CD4-positive, alpha-beta T cell treated with Interleukin-17A for 1 hour (primary cell): ENCODE data around the gene PLB1.

Source experiments
- DNase-seq: peaks from one replicate; pipeline ENCODE4 v3.0.0-alpha.2; 2020

Gene PLB1

DNA sequence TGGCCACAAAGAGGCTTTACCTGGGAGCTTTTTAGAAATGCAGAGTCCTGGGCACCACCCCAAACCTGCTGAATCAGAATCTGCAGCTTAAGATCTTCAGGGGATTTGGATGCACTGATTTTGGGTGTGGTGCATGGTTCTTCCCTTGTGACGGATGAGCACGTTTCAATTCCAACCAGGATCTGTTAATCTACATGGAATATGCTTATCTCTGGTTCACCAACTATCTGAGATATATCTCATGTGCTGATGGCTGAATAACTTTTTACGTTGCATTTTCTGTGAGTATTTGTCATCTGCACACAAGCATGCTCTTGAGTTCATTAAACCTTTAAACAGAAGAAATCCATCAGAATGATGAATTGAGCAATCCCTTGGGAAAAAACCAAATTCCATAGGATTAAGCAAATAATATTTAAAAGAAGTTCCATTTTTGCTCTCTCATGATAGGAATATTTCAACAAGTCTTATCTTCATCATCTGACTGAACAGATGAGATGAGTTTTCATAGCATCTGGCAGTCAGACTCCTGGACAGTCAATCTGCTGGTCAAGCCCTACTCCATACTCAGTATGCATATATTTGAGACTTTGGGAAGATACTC, 120.6 kb downstream of the PLB1 start:
- no peak for DNase-seq

DNA sequence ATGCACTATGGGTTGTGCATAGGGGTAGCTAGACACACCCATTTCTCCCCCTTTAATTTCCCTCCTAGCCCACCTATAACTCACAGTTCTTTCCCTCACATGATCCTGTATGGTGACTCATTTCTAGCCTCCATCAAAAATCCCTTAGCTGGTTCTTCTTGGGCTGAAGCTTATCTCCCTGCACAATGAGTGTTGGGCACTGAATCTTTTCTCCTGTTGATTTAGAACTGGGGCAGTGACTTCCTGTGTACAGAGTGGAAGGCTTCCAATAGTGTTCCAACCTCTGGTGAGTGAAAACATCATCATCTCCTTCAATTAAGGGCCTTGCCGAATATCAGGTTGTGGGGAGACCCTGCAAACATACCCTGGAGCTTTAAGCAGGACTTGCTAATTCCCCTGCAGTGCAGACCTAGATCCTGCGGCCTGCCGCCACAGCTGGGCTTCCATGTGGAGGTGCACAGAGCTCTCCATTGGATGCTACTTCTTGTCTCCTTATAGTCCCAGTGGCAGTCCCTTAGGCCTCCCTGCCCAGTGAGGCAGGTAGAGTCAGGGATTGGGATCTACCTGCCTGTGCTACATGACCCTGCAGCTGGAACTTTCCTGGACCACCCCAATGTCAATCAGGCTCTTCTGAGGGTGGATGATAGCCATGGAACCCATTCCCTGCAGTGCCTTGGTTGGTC, 121.8 kb downstream of the PLB1 start:
- DNase-seq = no peak

DNA sequence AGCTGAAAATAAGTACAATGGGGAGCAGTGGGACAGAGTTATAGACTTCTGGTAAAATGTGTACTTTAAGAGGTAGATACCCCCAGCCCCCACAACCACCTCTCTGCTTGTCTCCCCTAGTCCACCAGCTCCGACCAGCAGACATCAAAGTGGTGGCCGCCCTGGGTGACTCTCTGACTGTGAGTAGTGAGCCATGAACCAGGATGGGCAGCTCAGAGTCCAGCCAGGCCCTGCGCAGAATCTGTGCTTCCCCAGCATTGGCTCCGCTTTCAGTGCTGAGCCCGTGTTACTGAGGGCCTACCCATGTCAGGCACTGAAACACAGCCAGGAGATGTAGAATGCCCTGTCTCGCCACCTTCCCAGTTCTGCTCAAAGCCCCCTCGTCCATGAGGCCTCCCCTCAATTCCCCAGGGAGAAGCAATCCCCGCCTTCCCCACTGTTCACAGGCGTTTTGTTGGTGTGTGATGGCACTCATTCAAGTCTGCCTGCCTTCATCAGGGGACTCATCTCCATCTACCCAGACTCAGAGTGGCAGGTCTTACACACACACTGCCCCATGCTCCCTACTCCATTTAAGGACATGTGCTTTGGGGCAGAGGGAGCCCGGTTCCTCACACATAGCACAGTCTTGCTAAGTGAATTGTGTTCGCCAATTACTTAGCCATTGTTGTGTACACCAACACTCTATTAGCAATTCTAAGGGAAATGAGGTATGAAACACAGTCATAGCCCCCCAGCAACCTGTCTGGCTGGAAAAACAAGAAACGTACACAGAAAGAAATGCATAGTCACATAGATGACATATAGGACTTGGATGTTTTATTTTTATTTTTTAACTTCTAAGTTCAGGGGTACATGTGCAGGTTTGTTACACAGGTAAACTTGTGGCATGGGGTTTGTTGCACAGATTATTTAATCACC, 122.6 kb downstream of the PLB1 start:
- no peak for DNase-seq

DNA sequence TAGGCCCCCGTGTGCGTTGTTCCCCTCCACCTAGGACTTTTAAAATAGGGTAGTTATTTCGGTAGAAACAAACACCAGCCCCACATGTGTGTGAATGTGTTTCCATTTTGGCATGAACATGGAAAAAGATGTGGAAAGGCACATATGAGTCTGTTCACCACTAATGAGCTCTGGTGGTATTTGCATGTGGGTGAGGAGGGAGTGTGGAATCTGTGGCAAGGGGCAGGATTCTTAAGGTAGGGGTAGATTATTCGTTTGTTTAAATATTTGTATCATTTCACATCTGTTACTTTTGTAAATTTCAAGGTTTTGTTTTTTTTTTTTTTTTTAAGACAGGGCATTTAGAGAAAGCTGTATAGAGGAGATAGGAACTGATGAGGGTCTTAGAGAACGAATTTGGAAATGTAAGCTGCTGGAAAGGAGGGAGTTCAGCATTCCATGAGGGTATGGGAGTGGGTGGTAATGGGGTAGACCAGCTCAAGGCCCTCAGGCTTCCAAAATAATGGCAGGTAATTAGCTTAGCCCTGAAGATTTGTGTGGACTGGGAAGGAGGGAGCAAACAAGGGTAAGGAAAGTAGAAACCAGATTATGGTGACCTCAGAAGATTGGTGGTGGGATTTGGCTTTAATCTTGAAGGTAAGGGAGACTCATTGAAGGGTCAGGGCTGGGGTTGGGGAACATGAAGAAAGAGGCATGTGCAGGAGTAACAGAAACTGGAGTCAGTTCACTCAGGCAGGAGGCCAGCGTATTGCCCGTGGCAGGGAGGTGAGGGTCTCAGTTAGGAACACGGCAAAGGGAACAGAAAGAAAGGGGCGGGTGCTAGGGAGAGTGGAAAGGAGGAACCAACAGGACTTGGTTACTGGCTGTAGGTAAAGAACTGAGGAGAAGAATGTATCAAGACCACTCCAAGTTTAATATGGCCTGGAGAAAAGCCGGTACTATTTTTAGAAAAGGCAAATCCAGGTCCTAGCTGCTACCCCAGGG, 123.6 kb downstream of the PLB1 start:
- DNase-seq = no peak

DNA sequence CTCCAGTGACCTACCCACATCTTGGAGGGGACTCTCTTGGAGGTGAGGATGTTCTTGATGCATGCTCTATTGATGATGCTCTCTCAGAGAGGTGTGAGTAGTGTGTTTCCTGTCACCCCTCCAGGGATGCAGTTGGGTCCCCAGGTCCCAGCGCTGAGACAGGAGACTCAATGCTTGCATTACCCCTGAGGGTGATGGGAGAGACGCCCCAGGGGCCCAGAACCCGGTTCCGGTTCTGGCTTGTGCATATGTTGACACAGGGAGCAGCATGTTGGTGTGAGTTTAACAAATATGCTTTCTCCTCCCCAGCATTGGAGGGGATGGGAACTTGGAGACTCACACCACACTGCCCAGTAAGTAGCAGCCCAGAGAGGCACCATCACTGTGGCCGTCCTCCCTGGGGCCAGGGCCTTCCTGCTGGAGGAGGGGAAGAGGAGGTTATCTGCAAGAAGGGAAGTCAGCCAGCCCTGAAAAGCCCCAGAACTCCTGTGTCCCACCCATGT, 124.5 kb downstream of the PLB1 start:
- DNase-seq = peak; percentile 34

DNA sequence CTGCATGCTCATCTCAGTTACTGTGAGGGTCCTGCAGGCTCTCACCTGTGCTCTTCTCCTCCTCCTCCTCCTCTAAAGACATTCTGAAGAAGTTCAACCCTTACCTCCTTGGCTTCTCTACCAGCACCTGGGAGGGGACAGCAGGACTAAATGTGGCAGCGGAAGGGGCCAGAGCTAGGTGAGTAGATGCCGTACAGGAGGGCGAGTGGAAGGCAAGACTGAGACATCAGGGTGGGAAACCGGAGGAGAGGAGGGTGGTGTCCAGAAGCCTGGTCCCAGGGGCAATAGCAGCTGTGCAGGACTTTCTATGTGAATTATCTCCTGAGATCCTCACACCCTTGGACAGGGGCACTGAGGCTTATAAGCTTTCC, 124.9 kb downstream of the PLB1 start:
- peak; percentile 25 for DNase-seq

DNA sequence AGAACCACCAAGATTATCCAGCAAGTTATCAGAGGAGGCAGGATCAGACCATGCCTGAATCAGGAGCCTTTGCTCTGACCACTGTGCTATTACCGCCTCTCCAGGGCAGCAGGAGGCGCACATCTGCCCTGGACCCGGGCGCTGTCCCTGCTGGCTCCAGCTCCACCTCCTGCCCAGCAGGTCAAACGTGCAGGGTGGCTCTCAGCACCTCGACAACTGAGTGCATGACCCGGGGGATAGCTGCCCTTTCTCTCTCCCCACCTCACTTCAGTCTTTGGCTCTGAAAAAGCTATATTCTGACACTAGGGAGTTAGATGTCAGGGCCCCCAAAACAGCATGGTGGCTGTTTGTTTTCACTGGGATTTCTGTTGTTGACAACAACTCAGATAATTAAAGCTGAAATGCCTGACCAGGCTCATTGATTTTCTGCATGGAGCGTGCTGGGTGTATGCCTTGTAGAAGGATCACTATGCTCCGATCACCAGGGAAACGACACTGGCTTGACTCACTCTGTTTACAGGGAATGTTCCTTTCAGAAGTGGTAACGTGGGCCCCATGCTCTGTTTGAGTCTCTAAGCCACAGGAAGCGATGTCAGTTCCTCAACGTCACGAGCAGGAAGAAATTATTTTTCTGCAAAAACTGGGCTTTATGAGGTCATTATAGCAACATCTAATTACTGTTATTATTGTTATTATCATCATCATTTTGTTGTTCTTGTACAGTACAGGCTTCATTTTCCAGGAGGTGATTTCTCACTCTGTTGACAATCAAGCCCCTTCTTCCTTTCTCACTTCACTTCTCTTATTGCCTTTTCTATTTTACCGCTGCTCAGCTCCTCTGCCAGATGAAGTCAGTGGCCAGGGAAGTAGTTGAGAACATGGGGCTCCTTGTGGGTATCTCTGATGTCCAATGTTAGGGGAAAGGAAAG, 125.6 kb downstream of the PLB1 start:
- peak; percentile 98 for DNase-seq

DNA sequence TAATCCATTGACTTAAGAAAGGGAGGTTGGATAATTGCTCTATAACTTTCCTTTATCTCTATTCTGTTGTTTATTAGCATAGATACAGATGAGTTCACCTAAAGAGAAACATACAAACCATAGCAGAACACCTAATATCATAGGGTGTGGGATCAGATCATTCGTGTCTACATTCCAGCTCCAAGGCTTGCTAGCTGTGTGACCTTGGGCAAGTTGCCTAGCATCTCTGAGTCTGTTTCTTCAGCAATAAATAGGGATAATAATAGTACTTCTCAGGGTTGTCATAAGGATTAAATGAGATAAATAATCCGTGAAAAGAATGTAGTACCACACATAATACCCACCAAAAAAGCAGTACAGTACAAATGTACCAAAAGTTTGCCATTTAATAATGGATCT, 126.2 kb downstream of the PLB1 start:
- no peak for DNase-seq

DNA sequence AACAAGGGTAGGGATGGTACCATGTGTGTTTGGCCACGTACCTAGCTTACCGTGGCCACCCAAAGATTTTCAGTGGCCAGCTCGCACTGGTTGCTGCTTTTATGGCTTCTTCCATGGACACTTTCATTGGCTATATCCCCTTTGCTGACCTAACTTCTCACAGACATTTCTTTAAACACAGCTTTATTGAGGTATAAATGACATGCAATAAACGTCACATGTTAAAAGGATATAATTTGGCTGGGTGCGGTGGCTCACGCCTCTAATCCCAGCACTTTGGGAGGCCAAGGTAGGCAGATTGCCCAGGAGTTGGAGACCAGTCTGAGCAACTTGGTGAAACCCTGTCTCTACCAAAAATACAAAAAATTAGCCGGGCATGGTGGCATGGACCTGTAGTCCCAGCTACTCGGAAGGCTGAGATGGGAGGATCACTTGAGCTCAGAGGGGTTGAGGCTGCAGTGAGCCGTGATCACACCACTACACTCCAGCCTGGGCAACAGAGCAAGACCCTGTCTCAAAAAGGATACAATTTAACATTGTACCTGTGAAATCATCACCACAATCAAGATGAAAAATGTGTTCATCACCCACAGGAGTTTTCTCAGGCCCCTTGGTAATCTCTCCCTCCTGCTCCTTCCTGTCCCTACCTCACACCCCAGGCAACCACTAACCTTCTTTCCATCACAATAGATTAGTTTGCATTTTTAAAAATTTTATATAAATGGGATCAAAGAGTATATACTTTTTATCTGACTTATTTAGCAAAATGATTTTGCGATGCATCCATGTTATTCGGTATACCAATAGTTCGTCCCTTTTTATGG, 127.9 kb downstream of the PLB1 start:
- peak; percentile 45 for DNase-seq

DNA sequence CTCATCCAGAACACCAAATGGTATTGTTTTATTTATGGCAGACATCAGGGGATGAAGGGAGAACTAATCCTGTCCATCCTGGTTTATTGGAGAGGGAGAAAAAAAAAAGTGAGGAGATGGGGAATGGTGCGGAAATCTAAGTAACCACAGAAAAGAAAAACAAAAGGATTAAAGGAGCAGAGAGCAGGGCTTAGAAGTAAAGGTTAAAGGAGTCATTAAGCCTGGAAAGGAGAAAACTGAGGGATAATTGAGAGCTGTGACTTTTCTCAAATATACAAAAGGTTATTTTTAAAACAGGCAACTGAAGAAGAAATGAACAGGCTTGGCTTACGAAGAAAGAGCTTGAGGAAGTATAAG, 128.6 kb downstream of the PLB1 start:
- no peak for DNase-seq

DNA sequence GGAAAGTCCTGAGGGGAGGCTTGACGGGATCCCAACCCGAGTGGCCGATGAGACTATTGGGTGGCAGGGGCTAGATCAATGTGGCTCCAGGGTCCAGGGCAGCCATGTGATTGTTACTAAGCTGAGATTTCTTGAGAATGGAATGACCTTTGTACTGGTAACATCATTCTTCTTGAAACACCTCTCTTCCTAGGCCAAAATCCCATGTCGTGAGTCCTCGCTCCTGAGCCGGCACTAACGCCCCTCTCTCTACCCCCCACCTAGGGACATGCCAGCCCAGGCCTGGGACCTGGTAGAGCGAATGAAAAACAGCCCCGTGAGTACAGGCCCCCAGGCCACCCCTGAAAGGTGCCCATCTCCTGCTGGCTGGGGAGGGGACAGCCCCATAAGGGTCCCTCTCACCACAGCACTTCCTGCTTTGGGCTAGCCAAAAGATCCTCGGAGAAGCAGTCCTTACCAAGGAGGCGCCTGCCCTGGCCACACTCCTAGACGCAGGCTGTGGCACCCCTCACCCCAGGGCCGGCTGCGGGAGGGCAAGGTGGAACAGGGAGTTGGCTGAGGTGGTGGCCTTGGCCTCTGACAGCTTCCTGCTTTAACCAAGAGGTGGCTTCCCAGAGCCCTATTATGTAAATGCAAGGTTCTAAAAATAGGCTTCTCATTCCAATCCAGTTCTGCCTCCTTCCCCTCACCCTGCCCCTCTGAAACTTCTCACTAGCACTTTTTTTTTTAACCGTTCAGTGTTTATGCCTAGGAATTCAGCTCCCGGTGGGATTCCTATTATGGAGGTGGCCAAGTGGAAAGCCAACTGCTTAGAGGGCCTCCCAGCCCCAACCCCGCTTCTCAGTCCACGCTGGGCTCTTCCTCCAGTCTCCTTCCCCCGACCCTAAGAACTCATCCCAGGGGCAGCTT, 129.2 kb downstream of the PLB1 start:
- peak; percentile 90 for DNase-seq

DNA sequence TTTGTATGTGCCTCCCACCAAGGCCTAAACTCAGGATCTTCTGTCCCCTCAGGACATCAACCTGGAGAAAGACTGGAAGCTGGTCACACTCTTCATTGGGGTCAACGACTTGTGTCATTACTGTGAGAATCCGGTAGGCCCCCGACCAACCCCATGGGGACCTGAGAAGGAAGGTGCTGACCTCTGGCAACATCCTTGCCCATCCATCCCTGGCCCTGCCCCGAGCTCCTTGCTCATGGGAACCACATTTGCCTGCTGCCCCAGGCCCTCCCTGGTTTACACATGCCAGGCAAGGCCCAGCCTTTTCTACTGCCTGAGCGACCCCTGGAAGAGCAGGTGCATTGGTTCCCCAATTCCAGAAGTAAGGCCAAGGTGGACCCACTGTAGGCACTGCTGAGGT, 130.5 kb downstream of the PLB1 start:
- DNase-seq = no peak

DNA sequence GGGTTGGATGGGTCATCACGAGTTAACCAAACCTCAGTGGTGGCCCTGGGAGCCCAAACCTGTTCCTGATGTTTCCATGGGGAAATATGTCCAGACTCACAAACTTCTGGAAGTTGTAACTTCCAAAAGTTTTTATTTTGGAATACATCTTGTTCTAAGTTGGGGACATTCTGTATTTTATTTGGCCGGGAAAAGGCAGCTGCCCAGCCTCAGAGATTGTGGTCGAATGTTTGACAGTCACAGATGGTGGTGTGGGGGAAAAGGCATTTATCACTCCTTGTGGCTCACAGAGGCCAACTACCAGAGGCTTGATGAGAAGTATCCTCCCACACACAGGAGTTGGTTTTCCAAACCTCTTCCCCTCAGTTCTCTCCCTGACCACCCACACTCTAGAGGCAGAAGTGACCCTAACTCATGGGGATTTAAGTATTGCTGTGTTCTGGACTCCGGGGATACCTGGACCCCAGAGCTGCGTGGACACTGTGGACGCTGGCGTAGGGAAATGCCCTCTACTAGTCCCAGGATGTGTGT, 131.1 kb downstream of the PLB1 start:
- no peak for DNase-seq

DNA sequence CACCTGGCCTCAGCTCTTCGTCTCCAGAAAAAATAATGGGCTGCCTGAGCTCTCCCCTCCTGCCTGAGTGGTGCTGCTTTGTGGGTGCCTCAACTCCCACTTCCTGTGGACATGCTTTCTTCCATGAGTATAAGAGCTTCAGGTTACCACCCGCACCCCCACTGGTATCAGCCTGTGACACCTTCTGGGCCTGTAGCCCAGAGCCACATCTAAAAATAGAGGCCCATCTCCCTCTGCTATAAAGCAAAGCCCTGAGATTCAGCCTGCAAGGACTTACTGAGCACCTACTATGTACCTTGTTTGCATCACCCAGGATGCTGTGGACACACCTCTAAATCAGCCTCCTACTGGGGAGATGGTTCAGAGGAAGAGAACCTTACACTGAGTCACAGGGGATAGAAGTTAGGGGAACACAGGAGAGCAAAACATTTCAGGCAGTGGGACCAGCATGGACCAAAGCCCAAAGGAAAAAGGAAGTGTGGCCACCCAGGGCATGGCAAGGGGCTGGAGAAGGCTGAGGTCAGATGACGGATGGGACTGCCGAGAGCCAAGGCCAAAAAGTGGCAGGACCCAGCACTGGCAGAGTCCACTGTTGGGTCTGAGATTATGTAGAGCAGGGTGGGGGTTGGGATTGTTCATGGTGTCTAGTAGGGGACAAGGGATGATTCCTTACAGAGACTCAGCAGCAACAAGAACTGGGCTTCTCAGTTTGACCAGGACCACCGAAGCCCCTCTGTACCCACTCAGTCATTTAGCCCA, 132.0 kb downstream of the PLB1 start:
- no peak for DNase-seq

DNA sequence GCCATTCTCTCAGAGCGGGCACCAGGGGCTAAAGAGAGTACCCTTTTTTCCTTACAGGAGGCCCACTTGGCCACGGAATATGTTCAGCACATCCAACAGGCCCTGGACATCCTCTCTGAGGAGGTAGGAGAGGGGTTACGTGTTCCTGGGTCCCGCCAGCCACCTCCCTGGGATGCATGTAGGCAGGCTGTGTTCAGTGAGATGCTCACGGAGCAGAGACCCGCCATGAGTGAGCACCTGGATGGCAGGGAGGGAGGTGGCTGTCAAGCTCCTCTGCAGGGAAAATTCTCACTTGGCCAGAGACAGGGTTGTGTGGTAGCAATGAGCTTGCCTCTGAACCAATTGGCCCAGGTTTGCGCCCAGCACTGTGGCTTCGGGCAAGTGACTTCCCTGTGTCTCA, 132.6 kb downstream of the PLB1 start:
- DNase-seq = no peak

DNA sequence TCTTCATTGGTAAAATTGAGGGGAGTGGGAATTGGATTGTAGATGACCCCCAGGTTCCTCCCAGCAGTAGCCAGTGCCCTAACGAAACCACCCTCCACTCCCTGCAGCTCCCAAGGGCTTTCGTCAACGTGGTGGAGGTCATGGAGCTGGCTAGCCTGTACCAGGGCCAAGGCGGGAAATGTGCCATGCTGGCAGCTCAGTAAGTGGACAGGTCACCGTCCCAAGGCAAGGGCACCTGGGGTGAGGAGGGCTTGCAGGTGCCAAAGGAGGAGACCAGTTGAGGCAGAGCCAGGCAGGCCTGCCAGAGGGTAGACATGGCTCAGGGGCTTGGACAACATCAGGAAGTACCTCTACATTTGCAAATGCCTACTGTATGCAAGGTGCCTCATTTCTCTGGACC, 133.1 kb downstream of the PLB1 start:
- no peak for DNase-seq

DNA sequence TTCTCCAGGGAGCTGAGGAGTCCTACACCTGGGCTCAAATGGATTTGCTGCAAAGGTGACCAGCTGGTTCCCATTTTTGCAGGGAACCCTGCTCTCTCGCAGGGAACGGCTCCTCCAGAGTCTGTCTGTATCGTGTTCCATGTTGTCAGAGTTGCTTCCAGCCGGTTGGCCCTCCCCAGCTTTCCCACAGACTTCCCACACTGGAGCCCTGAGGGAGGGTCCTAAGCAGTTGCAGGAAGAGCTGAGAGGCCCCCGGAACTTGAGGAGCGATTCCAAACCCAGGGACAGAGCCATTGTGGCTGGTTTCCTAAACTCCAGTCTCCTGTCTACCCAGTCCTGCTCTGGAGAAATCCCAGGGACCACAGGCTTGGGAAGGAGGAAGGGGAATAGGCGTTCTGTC, 134.1 kb downstream of the PLB1 start:
- no peak for DNase-seq

DNA sequence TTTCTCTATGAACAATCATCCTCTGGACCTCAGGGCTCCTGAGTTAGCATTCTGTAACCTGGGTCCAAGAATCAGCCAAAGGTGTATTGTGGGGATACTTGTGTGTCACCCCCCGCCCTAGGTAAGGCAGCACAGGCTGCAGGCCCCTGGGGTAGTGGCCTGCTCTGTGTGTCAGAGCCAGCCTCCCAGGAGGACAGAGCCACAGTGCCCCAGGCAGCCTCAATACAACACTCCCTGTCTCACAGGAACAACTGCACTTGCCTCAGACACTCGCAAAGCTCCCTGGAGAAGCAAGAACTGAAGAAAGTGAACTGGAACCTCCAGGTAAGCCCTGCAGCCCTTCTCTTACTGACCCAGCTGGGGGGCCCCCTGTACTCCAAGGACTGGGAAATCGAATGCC, 134.5 kb downstream of the PLB1 start:
- DNase-seq = no peak
